Glutamatergic neuron (in vitro differentiated cells): ENCODE results near the gene CLEC16A. TPM values are rescaled to one million over a fixed set of nuclear protein-coding genes. Genes with fewer than 3 reads are reported as not detected.
"Not testable (repeated sequence)": the region's sequence is repeated elsewhere in the genome, so short reads cannot be mapped to it uniquely, and the experiment has no call there.

ENCODE experiments used
- DNase-seq: peaks from one replicate; pipeline ENCODE4 v3.0.0; 2022
- H3K27ac Mint-ChIP-seq: one replicate; pipeline ENCODE4 v1.8.0; 2020; ENCODE audit warnings: mild to moderate bottlenecking, mixed read lengths, inconsistent platforms; ENCODE audit not compliant: unreplicated experiment
- H3K27me3 Mint-ChIP-seq: one replicate; pipeline ENCODE4 v1.8.0; 2020; ENCODE audit warnings: mild to moderate bottlenecking, moderate library complexity, mixed read lengths, inconsistent platforms; ENCODE audit not compliant: unreplicated experiment
- H3K36me3 Mint-ChIP-seq: one replicate; pipeline ENCODE4 v1.8.0; 2020; ENCODE audit warnings: mild to moderate bottlenecking, mixed read lengths, inconsistent platforms; ENCODE audit not compliant: unreplicated experiment
- H3K4me1 Mint-ChIP-seq: one replicate; pipeline ENCODE4 v1.8.0; 2020; ENCODE audit warnings: mild to moderate bottlenecking, low read depth, mixed read lengths, inconsistent platforms; ENCODE audit not compliant: unreplicated experiment
- H3K4me3 Mint-ChIP-seq: one replicate; pipeline ENCODE4 v1.8.0; 2020; ENCODE audit warnings: mild to moderate bottlenecking, mixed read lengths, inconsistent platforms; ENCODE audit not compliant: unreplicated experiment
- H3K9me3 Mint-ChIP-seq: one replicate; pipeline ENCODE4 v1.8.0; 2020; ENCODE audit warnings: mild to moderate bottlenecking, moderate library complexity, mixed read lengths, inconsistent platforms; ENCODE audit not compliant: unreplicated experiment
- CTCF ChIP-seq: fragments of 200-600 bp; sonication (generic); IDR thresholded peaks from one replicate; pipeline ENCODE4 v1.5.0; 2021; ENCODE audit not compliant: partially characterized antibody, unreplicated experiment
- total RNA-seq: library from RNA; stranded (reverse); fragmentation: NEBNext Ultra II Directional; extraction: Animal tissue kit (Norgen Biotek cat#: 25700); gene quantifications from one replicate; pipeline ENCODE4 v1.2.1, GENCODE V29; 2021; ENCODE audit not compliant: unreplicated experiment

CLEC16A gene
- total RNA-seq, 1 donor from 2014 or later = 43.0 TPM

GRCh38 chr16:10941127-10941933 lies 3.0 kb upstream of the CLEC16A start:
- peaks cover 10% of the 10 kb centered on the region for H3K27me3 Mint-ChIP-seq
- H3K9me3 Mint-ChIP-seq = peaks cover 19% of the 10 kb centered on the region
- DNase-seq = peak; percentile 56
- H3K4me1 Mint-ChIP-seq = peaks cover 35% of the 10 kb centered on the region
- peak overlapping the region; percentile 90 for H3K4me3 Mint-ChIP-seq
- peak overlapping the region; percentile 95 for H3K27ac Mint-ChIP-seq
- H3K36me3 Mint-ChIP-seq = peaks cover 5% of the 10 kb centered on the region
- TF ChIP-seq CTCF = no peak

- H3K27me3 Mint-ChIP-seq, H3K27ac Mint-ChIP-seq, H3K36me3 Mint-ChIP-seq, DNase-seq: not testable (repeated sequence)
- H3K4me3 Mint-ChIP-seq = peak overlapping the region; percentile 90
- H3K4me1 Mint-ChIP-seq = peaks cover 37% of the 10 kb centered on the region
- H3K9me3 Mint-ChIP-seq = peaks cover 19% of the 10 kb centered on the region
Measured at GRCh38 chr16:10941935-10942351, 2.4 kb upstream of the CLEC16A start.

GRCh38 chr16:10942352-10943063 lies 1.9 kb upstream of the CLEC16A start, which contains the start of gene DEXI:
Gene DEXI (minus strand): TSS chr16:10942468. CDS start chr16:10942005, 463 bp downstream.
- peak; percentile 94 for DNase-seq
- Mint-ChIP-seq H3K36me3 (peaks cover 5% of the 10 kb centered on the region), H3K27ac (peak within 1 kb of the TSS; percentile 95)

GRCh38 chr16:10943064-10943353 lies 1.4 kb upstream of the CLEC16A start:
- Mint-ChIP-seq H3K9me3 (peaks cover 19% of the 10 kb centered on the region), H3K4me3 (peak overlapping the region; percentile 79), H3K36me3 (peaks cover 5% of the 10 kb centered on the region), H3K4me1 (peaks cover 42% of the 10 kb centered on the region), H3K27me3 (peaks cover 9% of the 10 kb centered on the region), H3K27ac (no peak overlapping the region)
- DNase-seq = no peak
- no peak for TF ChIP-seq CTCF

More at GRCh38 chr16:10942352-10943063, 1.9 kb upstream of the CLEC16A start, which contains the start of gene DEXI:
- peak; percentile 92 for TF ChIP-seq CTCF
- H3K27me3 Mint-ChIP-seq = peaks cover 10% of the 10 kb centered on the region
- H3K4me1 Mint-ChIP-seq = peaks cover 41% of the 10 kb centered on the region
- H3K4me3 Mint-ChIP-seq = peak within 1 kb of the TSS; percentile 90
- peaks cover 19% of the 10 kb centered on the region for H3K9me3 Mint-ChIP-seq

GRCh38 chr16:10945065-10945787 lies 862 bp downstream of the CLEC16A start:
- Mint-ChIP-seq H3K4me1 (peaks cover 33% of the 10 kb centered on the region), H3K27ac (no peak overlapping the region)
- TF ChIP-seq CTCF = no peak

More at GRCh38 chr16:10945065-10945787, 862 bp downstream of the CLEC16A start:
- H3K4me3 Mint-ChIP-seq = peak overlapping the region; percentile 91
- no peak for DNase-seq
- peaks cover 13% of the 10 kb centered on the region for H3K9me3 Mint-ChIP-seq
- peaks cover 7% of the 10 kb centered on the region for H3K27me3 Mint-ChIP-seq
- H3K36me3 Mint-ChIP-seq = no peaks in the 10 kb centered on the region
